NCI-H1436 (cell line): Measurements from ENCODE around the gene TNNC2.

Experiments used
- DNase-seq: peaks from one replicate; lab custom pipeline; 2025; lab: John Stamatoyannopoulos, UW

Gene TNNC2

DNA sequence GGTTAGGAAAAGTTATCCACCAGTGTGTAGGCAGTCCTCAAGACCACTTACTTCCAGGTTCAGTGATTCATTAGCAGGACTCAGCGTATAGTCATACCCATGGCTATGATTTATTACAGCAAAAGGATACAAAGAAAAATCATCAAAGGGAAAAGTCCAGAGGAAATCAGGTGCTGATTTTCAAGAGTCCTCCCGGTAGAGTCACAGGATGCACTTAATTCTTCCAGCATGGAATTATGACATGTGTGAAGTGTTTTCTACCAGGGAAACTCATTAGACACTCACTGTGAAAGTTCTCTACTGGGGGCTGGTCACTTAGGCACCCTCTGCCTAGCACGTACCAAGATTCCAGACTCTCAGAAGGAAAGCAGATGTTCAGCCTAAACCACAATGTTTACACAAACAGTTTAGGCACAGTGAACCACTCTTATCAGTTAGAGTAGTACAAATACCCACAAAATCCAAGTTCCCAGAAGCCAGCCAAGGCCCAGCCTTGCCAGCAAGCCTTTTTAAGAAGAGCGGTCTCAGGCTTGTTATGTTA, 45.7 kb downstream of the TNNC2 start:
- DNase-seq, result no peak

- no peak for DNase-seq
Observed at GRCh38 chr20:45780159-45780558, 47.0 kb downstream of the TNNC2 start.

GRCh38 chr20:45779011-45779915, 47.8 kb downstream of the TNNC2 start:
- DNase-seq, result no peak

- no peak for DNase-seq
Observed at GRCh38 chr20:45776931-45777330, 50.2 kb downstream of the TNNC2 start.

DNA sequence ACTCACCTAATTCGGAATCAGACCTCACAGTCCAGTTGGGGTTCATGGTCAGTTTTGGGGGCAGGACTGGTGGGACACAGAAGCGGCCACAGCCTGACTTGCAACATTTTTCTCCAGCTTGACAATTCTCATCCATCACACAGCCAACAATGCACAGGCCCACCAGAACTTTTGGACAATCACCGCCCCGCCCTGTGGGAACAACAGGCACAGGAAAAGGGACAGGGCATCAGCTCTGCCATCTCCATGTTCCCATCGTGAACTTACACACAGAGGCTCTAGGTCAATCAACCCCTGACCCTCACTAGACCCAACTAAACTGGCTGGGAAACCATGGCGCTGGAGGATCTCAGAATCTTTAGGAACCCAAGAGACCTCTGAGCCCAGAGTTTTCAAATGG, 51.7 kb downstream of the TNNC2 start:
- no peak for DNase-seq

DNA sequence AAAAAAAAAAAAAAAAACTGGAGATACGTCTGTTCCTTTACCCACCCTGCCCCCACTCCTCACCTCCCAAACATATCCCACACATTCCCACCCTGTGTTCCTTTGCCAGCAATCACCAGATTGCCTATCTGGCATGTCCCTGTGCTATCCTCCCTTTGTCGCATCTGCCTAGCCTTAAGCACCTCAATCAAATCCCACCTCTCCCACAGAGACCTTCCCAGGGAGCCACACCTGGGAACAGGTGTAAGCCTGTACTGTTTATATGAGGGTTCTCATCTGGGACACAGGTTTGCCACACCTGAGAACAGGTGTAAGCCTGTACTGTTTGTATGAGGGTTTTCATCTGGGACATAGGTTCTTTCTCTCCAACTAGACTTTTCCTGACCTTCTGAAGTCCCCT, 52.2 kb downstream of the TNNC2 start:
- DNase-seq, result no peak
